Measurements from ENCODE around the gene FABP3.
A peak's percentile ranks its signal among the peaks of the same experiment; 100 is the strongest.

The FABP3 gene

GRCh38 chr1:31376375-31377134, 3.7 kb upstream of the FABP3 start:
- no peaks in the 10 kb centered on the region for H3K4me1 ChIP-seq
- no peaks in the 10 kb centered on the region for H3K79me2 ChIP-seq
- H3K4me2 ChIP-seq (ENCODE audit: low read length), result no peak overlapping the region
- H3K9ac ChIP-seq, result no peak overlapping the region
- H3K27me3 ChIP-seq (ENCODE audit: control insufficient read depth, insufficient read depth, low read length), result no peaks in the 10 kb centered on the region
- H2AFZ ChIP-seq, result no peak overlapping the region
- no peak overlapping the region for H3K27ac ChIP-seq
- H3K4me3 ChIP-seq (ENCODE audit: low read depth, low read length), result no peak overlapping the region
- H3K36me3 ChIP-seq (ENCODE audit: control insufficient read depth, insufficient read depth, low read length), result no peaks in the 10 kb centered on the region
- no peaks in the 10 kb centered on the region for H3K9me3 ChIP-seq (ENCODE audit: control insufficient read depth, low read length)
- TF ChIP-seq CTCF (IDR thresholded peaks at IDR 0.05), result no peak

GRCh38 chr1:31374511-31375196, 1.8 kb upstream of the FABP3 start:
- Histone ChIP-seq H3K4me3 (ENCODE audit: low read depth, low read length) (no peak overlapping the region), H3K4me2 (ENCODE audit: low read length) (no peak overlapping the region), H2AFZ (no peak overlapping the region), H3K9me3 (ENCODE audit: control insufficient read depth, low read length) (no peaks in the 10 kb centered on the region), H3K27ac (no peak overlapping the region), H3K79me2 (no peaks in the 10 kb centered on the region), H3K36me3 (ENCODE audit: control insufficient read depth, insufficient read depth, low read length) (no peaks in the 10 kb centered on the region), H3K9ac (no peak overlapping the region), H3K27me3 (ENCODE audit: control insufficient read depth, insufficient read depth, low read length) (no peaks in the 10 kb centered on the region), H3K4me1 (no peaks in the 10 kb centered on the region)
- TF ChIP-seq CTCF (IDR thresholded peaks at IDR 0.05), result no peak

GRCh38 chr1:31373897-31374486, 1.1 kb upstream of the FABP3 start:
- no peaks in the 10 kb centered on the region for H3K79me2 ChIP-seq
- peak overlapping the region; percentile 76 for H3K4me2 ChIP-seq (ENCODE audit: low read length)
- H3K4me3 ChIP-seq (ENCODE audit: low read depth, low read length), result peak overlapping the region; percentile 14
- no peaks in the 10 kb centered on the region for H3K4me1 ChIP-seq
- no peaks in the 10 kb centered on the region for H3K27me3 ChIP-seq (ENCODE audit: control insufficient read depth, insufficient read depth, low read length)
- no peak overlapping the region for H3K9ac ChIP-seq
- no peak for TF ChIP-seq CTCF (IDR thresholded peaks at IDR 0.05)
- H3K9me3 ChIP-seq (ENCODE audit: control insufficient read depth, low read length), result no peaks in the 10 kb centered on the region
- no peaks in the 10 kb centered on the region for H3K36me3 ChIP-seq (ENCODE audit: control insufficient read depth, insufficient read depth, low read length)
- H3K27ac ChIP-seq, result no peak overlapping the region
- H2AFZ ChIP-seq, result peak overlapping the region; percentile 90

- H3K4me3 ChIP-seq (ENCODE audit: low read depth, low read length), result no peak overlapping the region
- no peak for TF ChIP-seq CTCF (IDR thresholded peaks at IDR 0.05)
- no peak overlapping the region for H3K4me2 ChIP-seq (ENCODE audit: low read length)
- peak overlapping the region; percentile 90 for H2AFZ ChIP-seq
- H3K9ac ChIP-seq, result no peak overlapping the region
- H3K27ac ChIP-seq, result no peak overlapping the region
- no peaks in the 10 kb centered on the region for H3K27me3 ChIP-seq (ENCODE audit: control insufficient read depth, insufficient read depth, low read length)
- no peaks in the 10 kb centered on the region for H3K79me2 ChIP-seq
- peaks cover 4% of the 10 kb centered on the region for H3K4me1 ChIP-seq
- H3K9me3 ChIP-seq (ENCODE audit: control insufficient read depth, low read length), result no peaks in the 10 kb centered on the region
- H3K36me3 ChIP-seq (ENCODE audit: control insufficient read depth, insufficient read depth, low read length), result no peaks in the 10 kb centered on the region
These were observed 173 bp downstream of the FABP3 start for GRCh38 chr1:31372751-31373055.

Measured in parathyroid adenoma (tissue), 2 donors.